GM12864 (cell line): ENCODE measurements around the gene CCSER2.

Experiments used
- DNase-seq: peaks from one replicate; pipeline ENCODE4 v3.0.0-alpha.2; 2011; ENCODE audit warnings: low read depth
- H3K4me3 ChIP-seq: 2 replicates; pipeline ENCODE4 v1.5.1; 2011; ENCODE audit warnings: mild to moderate bottlenecking, low read depth, low read length, control low read depth
- CTCF ChIP-seq: IDR thresholded peaks from 2 replicates; pipeline ENCODE4 v1.5.1; 2011; ENCODE audit warnings: low read depth, mild to moderate bottlenecking, moderate library complexity, low read length, control low read depth, inconsistent platforms; ENCODE audit errors: missing control alignments

CCSER2 gene

GRCh38 chr10:84358743-84359142 lies 30.4 kb downstream of the CCSER2 start:
- no peak overlapping the region for H3K4me3 ChIP-seq
- no peak for TF ChIP-seq CTCF
- DNase-seq = no peak

GRCh38 chr10:84360637-84361365 lies 32.4 kb downstream of the CCSER2 start:
- no peak for DNase-seq
- H3K4me3 ChIP-seq = no peak overlapping the region
- no peak for TF ChIP-seq CTCF

- no peak for TF ChIP-seq CTCF
- DNase-seq = no peak
Observed at GRCh38 chr10:84365335-84365881, 37.0 kb downstream of the CCSER2 start.

GRCh38 chr10:84366041-84366440 lies 37.7 kb downstream of the CCSER2 start:
- TF ChIP-seq CTCF = no peak
- H3K4me3 ChIP-seq = no peak overlapping the region
- no peak for DNase-seq

More at GRCh38 chr10:84365335-84365881, 37.0 kb downstream of the CCSER2 start:
- H3K4me3 ChIP-seq = no peak overlapping the region

GRCh38 chr10:84367256-84367655 lies 38.9 kb downstream of the CCSER2 start:
- DNase-seq = no peak
- TF ChIP-seq CTCF = no peak
- H3K4me3 ChIP-seq = no peak overlapping the region

GRCh38 chr10:84368828-84369227 lies 40.4 kb downstream of the CCSER2 start:
- H3K4me3 ChIP-seq = no peak overlapping the region
- TF ChIP-seq CTCF = no peak

GRCh38 chr10:84370283-84370682 lies 41.9 kb downstream of the CCSER2 start:
- DNase-seq = no peak
- H3K4me3 ChIP-seq = no peak overlapping the region
- no peak for TF ChIP-seq CTCF

More at GRCh38 chr10:84368828-84369227, 40.4 kb downstream of the CCSER2 start:
- no peak for DNase-seq
